ENCODE data around the gene DEFB124.

GRCh38 chr20:31522731-31523130, 47.8 kb upstream of the DEFB124 start:
- TF ChIP-seq CTCF (IDR thresholded peaks at IDR 0.05) (no peak), ZFX (IDR thresholded peaks at IDR 0.05; ENCODE audit: borderline replicate concordance) (no peak)

All from 22Rv1 (cell line).